ENCODE data around the gene RCHY1. TPM values are rescaled to one million over a fixed set of nuclear protein-coding genes. Genes with fewer than 3 reads are reported as not detected.
"Not testable (repeated sequence)": the region's sequence is repeated elsewhere in the genome, so short reads cannot be mapped to it uniquely, and the experiment has no call there.

RCHY1 gene
- total RNA-seq, 1 donor from 2014 or later = 17.8 TPM

DNA sequence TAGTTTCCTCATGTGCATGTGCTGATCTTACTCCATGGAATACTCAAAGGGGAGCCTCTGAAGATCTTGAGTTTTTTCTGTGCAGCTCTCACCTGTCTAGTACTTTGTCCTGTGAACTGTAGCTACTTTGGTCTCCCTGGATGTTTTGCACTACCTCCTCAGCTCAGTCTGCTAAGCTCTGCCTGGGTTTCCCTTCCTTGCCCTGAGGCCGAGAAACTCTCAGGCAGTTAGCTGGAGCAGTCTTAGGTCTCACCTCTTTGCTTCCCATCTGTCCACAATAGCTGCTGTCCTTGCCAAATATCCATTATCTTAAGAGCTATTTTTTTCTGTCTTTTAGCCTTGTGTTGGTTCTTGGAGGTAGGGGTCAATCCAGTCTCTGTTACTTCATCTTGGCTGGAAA, 11.7 kb upstream of the RCHY1 start:
- Mint-ChIP-seq H3K27ac (ENCODE audit: unreplicated experiment) (no peak overlapping the region), H3K27me3 (ENCODE audit: unreplicated experiment) (no peaks in the 10 kb centered on the region), H3K9me3 (ENCODE audit: unreplicated experiment) (no peaks in the 10 kb centered on the region), H3K4me1 (ENCODE audit: unreplicated experiment) (peaks cover 3% of the 10 kb centered on the region), H3K36me3 (ENCODE audit: unreplicated experiment) (peaks cover 46% of the 10 kb centered on the region), H3K4me3 (ENCODE audit: unreplicated experiment) (no peak overlapping the region)
- DNase-seq (ENCODE audit: extremely low spot score, unreplicated experiment) = no peak
- no peak for TF ChIP-seq CTCF (IDR thresholded peaks at IDR 0.05)

DNA sequence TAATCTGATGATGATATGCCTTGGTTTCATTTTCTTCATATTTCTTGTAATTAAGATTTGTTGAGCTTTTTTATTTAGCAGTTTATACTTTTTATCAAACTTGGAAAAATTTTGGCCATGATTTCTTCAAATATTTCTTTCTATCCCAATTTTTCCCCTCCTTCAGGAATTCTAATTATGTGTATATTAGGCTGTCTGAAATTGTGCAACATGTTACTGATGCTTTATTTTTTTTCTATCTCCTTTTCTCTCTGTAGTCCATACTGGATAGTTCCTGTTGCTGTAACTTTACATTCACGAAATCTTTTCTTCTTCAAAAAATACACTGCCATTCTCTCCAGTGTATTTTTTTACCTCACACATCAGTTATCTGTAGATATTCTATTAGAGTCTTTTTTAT, 10.9 kb upstream of the RCHY1 start:
- Mint-ChIP-seq H3K36me3 (ENCODE audit: unreplicated experiment) (peaks cover 43% of the 10 kb centered on the region), H3K9me3 (ENCODE audit: unreplicated experiment) (no peaks in the 10 kb centered on the region), H3K4me1 (ENCODE audit: unreplicated experiment) (peaks cover 4% of the 10 kb centered on the region), H3K27me3 (ENCODE audit: unreplicated experiment) (no peaks in the 10 kb centered on the region), H3K27ac (ENCODE audit: unreplicated experiment) (no peak overlapping the region), H3K4me3 (ENCODE audit: unreplicated experiment) (no peak overlapping the region)
- TF ChIP-seq CTCF (IDR thresholded peaks at IDR 0.05) = no peak
- no peak for DNase-seq (ENCODE audit: extremely low spot score, unreplicated experiment)

- H3K4me3 Mint-ChIP-seq (ENCODE audit: unreplicated experiment); DNase-seq (ENCODE audit: extremely low spot score, unreplicated experiment); H3K9me3 Mint-ChIP-seq (ENCODE audit: unreplicated experiment); H3K27me3 Mint-ChIP-seq (ENCODE audit: unreplicated experiment); H3K27ac Mint-ChIP-seq (ENCODE audit: unreplicated experiment): not testable (repeated sequence)
- Mint-ChIP-seq H3K36me3 (ENCODE audit: unreplicated experiment) (peaks cover 32% of the 10 kb centered on the region), H3K4me1 (ENCODE audit: unreplicated experiment) (peaks cover 14% of the 10 kb centered on the region)
These were observed 5.2 kb upstream of the RCHY1 start for GRCh38 chr4:75519452-75519851.

DNA sequence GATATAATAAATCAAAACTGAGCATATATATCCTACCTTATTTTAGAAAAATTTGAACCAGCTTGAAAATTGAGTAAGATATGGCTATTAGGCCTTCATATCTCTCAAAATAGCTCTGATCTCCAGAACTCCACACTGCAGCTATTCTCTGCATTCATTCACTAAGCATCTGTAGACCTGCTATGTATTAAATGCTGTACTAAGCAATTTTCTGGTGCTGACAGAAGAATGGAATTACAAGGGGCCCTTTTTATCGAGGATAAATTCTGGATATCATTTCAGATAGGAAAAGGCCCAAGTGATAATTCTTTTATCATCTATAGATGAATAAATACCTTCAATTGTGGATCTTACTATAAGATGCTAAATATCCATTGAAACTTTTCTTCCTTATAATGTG, 1.9 kb upstream of the RCHY1 start:
- no peak for TF ChIP-seq CTCF (IDR thresholded peaks at IDR 0.05)
- Mint-ChIP-seq H3K4me3 (ENCODE audit: unreplicated experiment) (no peak overlapping the region), H3K9me3 (ENCODE audit: unreplicated experiment) (no peaks in the 10 kb centered on the region), H3K4me1 (ENCODE audit: unreplicated experiment) (peaks cover 16% of the 10 kb centered on the region), H3K27ac (ENCODE audit: unreplicated experiment) (no peak overlapping the region), H3K27me3 (ENCODE audit: unreplicated experiment) (no peaks in the 10 kb centered on the region), H3K36me3 (ENCODE audit: unreplicated experiment) (peaks cover 22% of the 10 kb centered on the region)
- DNase-seq (ENCODE audit: extremely low spot score, unreplicated experiment) = no peak

GRCh38 chr4:75514949-75515612, 878 bp upstream of the RCHY1 start:
- no peaks in the 10 kb centered on the region for H3K27me3 Mint-ChIP-seq (ENCODE audit: unreplicated experiment)
- no peak for DNase-seq (ENCODE audit: extremely low spot score, unreplicated experiment)
- peaks cover 15% of the 10 kb centered on the region for H3K4me1 Mint-ChIP-seq (ENCODE audit: unreplicated experiment)
- H3K9me3 Mint-ChIP-seq (ENCODE audit: unreplicated experiment) = no peaks in the 10 kb centered on the region
- H3K27ac Mint-ChIP-seq (ENCODE audit: unreplicated experiment) = peak overlapping the region; percentile 93
- TF ChIP-seq CTCF (IDR thresholded peaks at IDR 0.05) = no peak
- peaks cover 19% of the 10 kb centered on the region for H3K36me3 Mint-ChIP-seq (ENCODE audit: unreplicated experiment)
- no peak overlapping the region for H3K4me3 Mint-ChIP-seq (ENCODE audit: unreplicated experiment)

Data from osteocyte (in vitro differentiated cells).